SJSA1 (cell line): Measurements from ENCODE around the gene LTB4R. TPM values are rescaled to one million over a fixed set of nuclear protein-coding genes. Genes with fewer than 3 reads are reported as not detected.

Experiments used
- DNase-seq, 2 experiments: peaks; one replicate each; pipeline ENCODE4 v3.0.0-alpha.2; 2015 to 2020; ENCODE audit warnings: low spot score in 2 of 2, low read depth in 1 of 2
- H3K27ac ChIP-seq: fragments of 250-450 bp; sonication (Bioruptor Pico); 2 replicates; pipeline ENCODE4 v1.5.1; 2020; ENCODE audit warnings: mild to moderate bottlenecking, moderate library complexity
- H3K27me3 ChIP-seq: fragments of 250-450 bp; sonication (Bioruptor Pico); replicated peaks from 2 replicates; pipeline ENCODE4 v1.5.1; 2020; ENCODE audit warnings: mild to moderate bottlenecking, moderate library complexity
- H3K36me3 ChIP-seq: fragments of 250-450 bp; sonication (Bioruptor Pico); 2 replicates; pipeline ENCODE4 v1.5.1; 2020; ENCODE audit warnings: mild to moderate bottlenecking
- H3K4me1 ChIP-seq: fragments of 250-450 bp; sonication (Bioruptor Pico); replicated peaks from 2 replicates; pipeline ENCODE4 v1.6.1; 2021; ENCODE audit warnings: mild to moderate bottlenecking
- H3K4me3 ChIP-seq: fragments of 250-450 bp; sonication (Bioruptor Pico); 2 replicates; pipeline ENCODE4 v1.5.1; 2020; ENCODE audit warnings: mild to moderate bottlenecking
- H3K9me3 ChIP-seq: fragments of 250-450 bp; sonication (Bioruptor Pico); replicated peaks from 2 replicates; pipeline ENCODE4 v1.5.1; 2020; ENCODE audit warnings: mild to moderate bottlenecking
- total RNA-seq: library from RNA; depleted of rRNA; stranded (reverse); fragments of >200 nt; shearing (Covaris generic); gene quantifications from 2 replicates; pipeline ENCODE4 v1.2.3, GENCODE V29; 2014; rRNA removed

The LTB4R gene, protein sequence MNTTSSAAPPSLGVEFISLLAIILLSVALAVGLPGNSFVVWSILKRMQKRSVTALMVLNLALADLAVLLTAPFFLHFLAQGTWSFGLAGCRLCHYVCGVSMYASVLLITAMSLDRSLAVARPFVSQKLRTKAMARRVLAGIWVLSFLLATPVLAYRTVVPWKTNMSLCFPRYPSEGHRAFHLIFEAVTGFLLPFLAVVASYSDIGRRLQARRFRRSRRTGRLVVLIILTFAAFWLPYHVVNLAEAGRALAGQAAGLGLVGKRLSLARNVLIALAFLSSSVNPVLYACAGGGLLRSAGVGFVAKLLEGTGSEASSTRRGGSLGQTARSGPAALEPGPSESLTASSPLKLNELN
- 0.81 and 2.1 TPM in 2 replicates for total RNA-seq

DNA sequence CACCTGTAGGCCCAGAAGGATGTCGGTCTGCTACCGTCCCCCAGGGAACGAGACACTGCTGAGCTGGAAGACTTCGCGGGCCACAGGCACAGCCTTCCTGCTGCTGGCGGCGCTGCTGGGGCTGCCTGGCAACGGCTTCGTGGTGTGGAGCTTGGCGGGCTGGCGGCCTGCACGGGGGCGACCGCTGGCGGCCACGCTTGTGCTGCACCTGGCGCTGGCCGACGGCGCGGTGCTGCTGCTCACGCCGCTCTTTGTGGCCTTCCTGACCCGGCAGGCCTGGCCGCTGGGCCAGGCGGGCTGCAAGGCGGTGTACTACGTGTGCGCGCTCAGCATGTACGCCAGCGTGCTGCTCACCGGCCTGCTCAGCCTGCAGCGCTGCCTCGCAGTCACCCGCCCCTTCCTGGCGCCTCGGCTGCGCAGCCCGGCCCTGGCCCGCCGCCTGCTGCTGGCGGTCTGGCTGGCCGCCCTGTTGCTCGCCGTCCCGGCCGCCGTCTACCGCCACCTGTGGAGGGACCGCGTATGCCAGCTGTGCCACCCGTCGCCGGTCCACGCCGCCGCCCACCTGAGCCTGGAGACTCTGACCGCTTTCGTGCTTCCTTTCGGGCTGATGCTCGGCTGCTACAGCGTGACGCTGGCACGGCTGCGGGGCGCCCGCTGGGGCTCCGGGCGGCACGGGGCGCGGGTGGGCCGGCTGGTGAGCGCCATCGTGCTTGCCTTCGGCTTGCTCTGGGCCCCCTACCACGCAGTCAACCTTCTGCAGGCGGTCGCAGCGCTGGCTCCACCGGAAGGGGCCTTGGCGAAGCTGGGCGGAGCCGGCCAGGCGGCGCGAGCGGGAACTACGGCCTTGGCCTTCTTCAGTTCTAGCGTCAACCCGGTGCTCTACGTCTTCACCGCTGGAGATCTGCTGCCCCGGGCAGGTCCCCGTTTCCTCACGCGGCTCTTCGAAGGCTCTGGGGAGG lies at the start of gene LTB4R:
TSS of gene LTB4R (plus strand) at position 857 of the 959 bp plus-strand sequence. CDS start 4,150 bp downstream, outside the sequence.
- Histone ChIP-seq H3K27ac (no peak within 1 kb of the TSS), H3K4me3 (no peak within 1 kb of the TSS), H3K4me1 (no peaks in the 10 kb centered on the region; the same call in 1 of the 2 replicates), H3K36me3 (peaks cover 25% of the 10 kb centered on the region), H3K27me3 (no peaks in the 10 kb centered on the region), H3K9me3 (no peaks in the 10 kb centered on the region)
- no peak for DNase-seq

DNA sequence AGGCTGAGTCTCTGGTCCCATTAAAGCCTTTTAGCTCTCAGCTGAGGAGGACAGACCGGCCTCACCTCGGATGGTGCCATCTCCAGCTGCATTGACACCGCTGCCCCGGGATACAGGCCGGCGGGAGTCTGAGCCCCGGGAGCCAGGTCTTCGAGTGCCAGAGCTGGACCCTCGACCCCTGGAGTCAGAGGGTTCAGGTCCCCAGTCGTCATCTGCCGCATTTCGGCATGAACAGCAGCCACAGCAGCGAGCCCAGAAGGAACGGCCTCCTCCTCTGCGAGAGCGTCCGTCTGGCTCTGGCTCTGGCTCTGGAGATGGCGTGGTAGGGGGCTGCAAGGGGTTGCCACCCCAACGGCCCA lies 49.4 kb upstream of the LTB4R start:
- Histone ChIP-seq H3K4me1 (peaks cover 8% of the 10 kb centered on the region), H3K9me3 (no peaks in the 10 kb centered on the region), H3K27ac (no peak overlapping the region), H3K4me3 (no peak overlapping the region), H3K36me3 (no peaks in the 10 kb centered on the region), H3K27me3 (no peaks in the 10 kb centered on the region)
- DNase-seq: no peak

DNA sequence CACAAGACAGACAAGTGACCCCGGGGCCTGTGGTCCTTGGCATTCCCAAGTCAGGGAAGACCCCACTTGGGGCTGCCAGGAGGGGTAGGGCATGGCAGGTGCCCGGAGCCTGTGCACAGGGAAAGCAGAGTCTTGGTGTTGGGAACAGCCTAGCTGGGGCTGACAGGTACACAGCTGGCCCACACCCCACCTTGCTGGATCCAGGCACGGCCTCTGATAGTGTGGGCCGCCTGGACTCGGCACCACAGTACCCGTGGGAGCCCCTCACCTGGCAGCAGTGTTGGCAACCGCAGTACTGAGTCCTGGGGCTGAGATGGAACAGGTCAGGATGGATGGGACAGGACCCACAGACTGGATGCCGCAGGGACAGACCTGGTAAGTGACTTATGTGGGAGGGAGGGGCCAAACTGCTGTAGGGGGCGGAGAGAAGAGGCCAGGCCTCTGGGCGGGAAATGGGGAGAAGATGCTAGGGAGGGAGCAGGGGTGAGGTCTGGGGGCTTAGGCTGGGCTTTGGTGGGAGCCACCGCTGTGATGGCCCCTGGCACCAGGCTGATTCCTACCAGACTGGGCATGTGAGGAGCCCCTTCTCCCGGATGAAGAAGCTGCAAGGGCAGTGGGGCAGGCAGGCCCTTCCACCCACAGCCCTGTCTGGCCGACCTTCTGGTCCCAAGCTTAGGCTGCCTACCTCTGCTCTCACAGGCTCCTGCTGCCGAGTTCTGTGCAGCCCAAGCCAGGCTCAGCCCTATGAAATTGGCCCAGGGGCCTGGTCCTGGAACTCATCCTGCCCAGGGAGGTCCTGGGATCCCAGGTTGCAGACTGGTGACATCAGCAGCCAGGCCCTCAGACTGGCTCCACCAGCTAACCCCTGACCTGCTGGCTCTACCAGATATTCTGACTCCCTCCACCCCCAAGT lies 48.2 kb upstream of the LTB4R start, which contains the start of gene TGM1:
TSS of gene TGM1 (minus strand) at position 357 of the 913 bp plus-strand sequence. CDS start 825 bp downstream, outside the sequence.
- Histone ChIP-seq H3K36me3 (no peaks in the 10 kb centered on the region), H3K27ac (no peak within 1 kb of the TSS), H3K4me3 (no peak within 1 kb of the TSS), H3K27me3 (no peaks in the 10 kb centered on the region), H3K9me3 (no peaks in the 10 kb centered on the region), H3K4me1 (peaks cover 8% of the 10 kb centered on the region)
- DNase-seq: no peak

DNA sequence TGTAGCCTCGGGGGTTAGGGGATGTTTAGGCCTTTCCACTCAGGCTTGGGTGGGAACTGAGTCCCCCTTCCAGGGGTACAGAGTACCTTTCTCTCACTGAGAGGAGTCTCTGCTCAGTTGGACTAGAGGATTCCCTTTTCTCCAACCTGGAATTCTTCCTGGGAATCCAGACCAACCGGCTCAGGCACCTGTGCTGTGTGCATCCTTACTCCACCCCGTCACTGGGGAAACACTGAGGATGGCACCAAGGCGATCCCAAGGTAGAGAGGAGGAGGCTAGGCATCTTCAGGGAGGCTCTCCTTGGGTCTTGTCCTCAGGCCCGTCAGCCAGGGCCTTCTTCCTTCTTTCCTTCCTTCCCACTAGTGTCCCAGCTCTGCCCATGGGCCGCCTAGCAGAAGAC lies 47.5 kb upstream of the LTB4R start:
- DNase-seq: no peak
- H3K9me3 ChIP-seq: no peaks in the 10 kb centered on the region
- H3K36me3 ChIP-seq: no peaks in the 10 kb centered on the region
- H3K4me1 ChIP-seq: peaks cover 7% of the 10 kb centered on the region
- H3K27me3 ChIP-seq: no peaks in the 10 kb centered on the region
- no peak overlapping the region for H3K27ac ChIP-seq
- H3K4me3 ChIP-seq: no peak overlapping the region

DNA sequence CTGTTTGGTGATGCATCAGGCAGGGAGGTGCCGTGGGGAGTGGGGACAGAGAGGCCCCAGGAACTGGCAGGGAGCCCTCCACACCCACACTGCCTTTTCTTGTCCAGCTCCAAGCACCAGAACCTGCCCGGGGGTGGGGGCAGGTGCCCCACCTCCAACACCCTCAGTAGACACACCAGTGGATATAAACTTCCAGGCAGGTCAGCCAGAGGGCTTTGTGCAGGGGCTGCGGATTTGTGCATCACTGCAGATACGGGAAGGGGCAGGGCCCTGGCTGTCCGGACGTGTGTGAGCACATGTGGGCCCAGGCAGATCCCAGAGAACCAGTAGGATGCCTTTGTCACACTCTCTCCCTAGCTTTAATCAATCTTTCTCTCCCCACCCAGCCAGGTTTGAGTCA lies 47.0 kb upstream of the LTB4R start:
- Histone ChIP-seq H3K27ac (no peak overlapping the region), H3K9me3 (no peaks in the 10 kb centered on the region), H3K27me3 (no peaks in the 10 kb centered on the region), H3K4me1 (peaks cover 3% of the 10 kb centered on the region), H3K4me3 (no peak overlapping the region), H3K36me3 (no peaks in the 10 kb centered on the region)
- DNase-seq: no peak

DNA sequence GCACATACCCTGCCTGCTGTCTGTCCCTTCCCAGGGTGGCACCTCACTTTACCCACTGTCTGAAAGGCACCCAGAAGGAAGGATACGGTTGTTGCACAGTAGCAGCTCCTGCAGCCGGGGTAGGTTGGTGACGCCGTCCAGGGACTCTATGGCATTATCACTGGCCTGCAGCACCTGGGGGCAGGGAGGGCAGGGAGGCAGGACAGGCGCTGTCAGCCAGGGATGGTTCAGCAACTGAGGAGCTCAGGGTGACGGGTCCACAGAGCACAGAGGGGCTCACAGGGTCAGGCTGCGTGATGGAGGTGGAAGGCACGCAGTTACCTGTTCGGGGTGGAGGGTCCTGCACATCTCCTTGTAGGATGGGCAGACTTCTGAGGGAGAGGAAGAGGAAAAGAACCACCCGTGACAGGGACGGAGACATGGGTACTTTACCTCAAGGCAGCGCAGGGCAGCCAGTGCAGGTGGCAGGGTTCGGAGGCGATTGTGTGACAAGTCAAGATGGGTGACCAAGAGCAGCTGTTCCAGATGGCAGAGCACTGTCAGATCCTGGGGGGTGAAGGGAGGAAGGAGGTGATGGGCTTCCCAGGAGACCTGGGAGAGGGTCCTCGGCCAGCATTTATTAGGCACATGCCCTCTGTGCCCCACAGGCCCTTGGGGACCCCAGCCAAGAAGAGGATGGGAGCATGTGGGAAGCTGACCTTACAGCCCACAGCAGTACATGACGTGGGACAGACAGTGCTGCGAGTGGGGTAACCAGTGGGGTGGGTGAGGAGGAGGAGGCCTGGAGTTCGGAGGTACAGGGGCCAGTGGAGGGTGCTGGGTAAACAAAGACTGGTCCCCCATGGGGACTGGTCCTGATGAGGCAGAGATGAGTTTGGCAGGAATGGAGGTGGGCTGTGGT lies 44.7 kb upstream of the LTB4R start:
- Histone ChIP-seq H3K4me3 (no peak overlapping the region), H3K9me3 (no peaks in the 10 kb centered on the region), H3K27ac (no peak overlapping the region), H3K4me1 (peaks cover 7% of the 10 kb centered on the region), H3K36me3 (peaks cover 3% of the 10 kb centered on the region; the same call in 1 of the 2 replicates), H3K27me3 (no peaks in the 10 kb centered on the region)
- DNase-seq: no peak

DNA sequence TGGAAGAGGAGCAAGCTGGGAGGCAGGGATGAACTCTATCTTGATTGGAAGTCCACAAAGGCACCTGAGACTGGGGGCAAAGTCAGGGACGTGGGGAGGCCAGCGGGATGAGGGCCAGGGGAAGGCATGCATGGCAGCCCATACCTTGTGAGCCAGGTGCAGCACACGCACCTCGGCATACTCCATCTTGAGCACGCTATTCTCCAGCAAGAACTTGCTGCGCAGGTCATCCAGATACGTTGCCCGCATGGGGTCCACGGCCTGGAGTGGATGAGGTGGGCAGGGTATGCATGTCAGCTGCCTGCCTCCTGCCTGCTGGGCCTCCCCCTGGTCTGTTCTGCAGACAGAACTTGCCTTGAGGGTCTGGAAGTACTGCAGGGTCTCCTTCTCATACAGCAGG lies 43.8 kb upstream of the LTB4R start:
- Histone ChIP-seq H3K4me3 (no peak overlapping the region), H3K4me1 (peaks cover 10% of the 10 kb centered on the region), H3K27ac (no peak overlapping the region), H3K9me3 (no peaks in the 10 kb centered on the region), H3K36me3 (peaks cover 3% of the 10 kb centered on the region; the same call in 1 of the 2 replicates), H3K27me3 (no peaks in the 10 kb centered on the region)
- DNase-seq: no peak

DNA sequence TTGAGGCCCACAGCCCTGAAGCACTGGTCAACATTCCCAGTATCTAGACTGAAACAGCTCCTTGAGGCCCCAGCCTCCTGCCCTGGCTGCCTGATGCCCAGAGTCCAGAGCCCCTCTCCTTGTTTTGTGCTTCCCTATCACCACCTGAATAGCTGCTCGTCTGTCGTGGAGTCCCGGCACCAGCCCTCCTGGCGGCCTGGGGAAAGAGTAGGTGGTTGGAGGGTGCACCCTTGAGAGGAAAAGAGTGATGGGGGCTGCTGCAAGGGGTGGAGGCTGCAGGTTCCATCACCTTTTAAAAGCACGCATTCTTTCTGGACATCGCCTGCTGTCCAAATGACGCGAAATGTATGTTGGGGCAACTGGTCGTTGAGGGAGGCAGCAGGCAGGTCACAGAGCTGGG lies 43.1 kb upstream of the LTB4R start:
- Histone ChIP-seq H3K27ac (no peak overlapping the region), H3K9me3 (no peaks in the 10 kb centered on the region), H3K4me1 (peaks cover 10% of the 10 kb centered on the region), H3K36me3 (peaks cover 3% of the 10 kb centered on the region; the same call in 1 of the 2 replicates), H3K27me3 (no peaks in the 10 kb centered on the region), H3K4me3 (no peak overlapping the region)
- DNase-seq: no peak

DNA sequence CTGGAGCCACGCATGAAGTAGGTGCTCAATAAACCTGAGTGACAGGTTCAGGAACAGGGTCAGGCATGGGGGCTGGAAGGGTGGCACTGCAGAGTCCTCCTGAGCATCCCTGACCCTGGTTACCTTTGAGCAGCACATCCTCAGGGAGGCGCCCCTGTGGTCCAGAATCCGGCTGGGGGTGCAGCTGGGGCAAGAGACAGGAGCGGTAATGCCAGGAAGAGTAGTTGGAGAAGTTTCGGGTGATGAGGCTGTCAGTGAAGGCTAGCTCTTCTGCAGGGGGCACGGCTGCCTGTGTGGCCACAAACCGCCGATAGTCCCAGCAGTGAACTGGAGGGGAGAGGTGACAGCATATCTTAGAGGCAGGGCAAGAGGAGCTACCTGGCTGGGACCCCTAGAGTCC lies 41.9 kb upstream of the LTB4R start:
- no peak overlapping the region for H3K27ac ChIP-seq
- no peaks in the 10 kb centered on the region for H3K27me3 ChIP-seq
- peaks cover 10% of the 10 kb centered on the region for H3K4me1 ChIP-seq
- no peaks in the 10 kb centered on the region for H3K9me3 ChIP-seq
- H3K36me3 ChIP-seq: peaks cover 3% of the 10 kb centered on the region; the same call in 1 of the 2 replicates
- DNase-seq: no peak
- H3K4me3 ChIP-seq: no peak overlapping the region

DNA sequence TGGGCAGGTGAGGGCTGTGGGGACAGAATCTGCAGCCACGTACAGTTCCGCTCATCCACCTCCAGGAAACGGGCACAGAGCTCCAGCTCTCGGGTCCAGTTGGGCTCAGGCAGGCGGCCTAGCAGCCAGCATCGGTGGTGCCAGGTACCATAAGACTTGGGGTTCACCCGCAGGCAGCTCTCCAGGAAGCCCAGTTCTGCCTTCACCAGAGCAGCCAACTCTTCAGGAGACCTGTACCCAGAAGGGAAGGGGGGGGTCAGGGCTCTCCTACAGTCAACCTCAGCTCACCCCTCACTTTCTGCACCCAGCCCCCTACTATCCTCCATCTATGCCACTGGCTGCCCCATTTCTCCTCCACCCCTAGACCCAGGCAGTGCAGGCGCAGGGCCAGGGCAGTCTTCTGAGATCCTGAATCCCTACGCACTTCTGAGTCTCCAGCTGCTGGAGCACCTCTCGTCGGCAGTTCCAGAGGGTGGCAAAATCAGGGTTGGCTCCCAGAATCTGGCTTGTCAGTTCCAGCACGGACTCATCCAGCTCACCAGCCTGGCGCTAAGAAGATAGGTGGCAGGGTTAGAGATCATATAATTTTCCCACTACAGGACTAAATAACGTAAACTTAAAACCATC lies 41.3 kb upstream of the LTB4R start:
- Histone ChIP-seq H3K27ac (no peak overlapping the region), H3K9me3 (no peaks in the 10 kb centered on the region), H3K4me3 (no peak overlapping the region), H3K36me3 (peaks cover 3% of the 10 kb centered on the region; the same call in 1 of the 2 replicates), H3K27me3 (no peaks in the 10 kb centered on the region), H3K4me1 (peaks cover 10% of the 10 kb centered on the region)
- DNase-seq: no peak

DNA sequence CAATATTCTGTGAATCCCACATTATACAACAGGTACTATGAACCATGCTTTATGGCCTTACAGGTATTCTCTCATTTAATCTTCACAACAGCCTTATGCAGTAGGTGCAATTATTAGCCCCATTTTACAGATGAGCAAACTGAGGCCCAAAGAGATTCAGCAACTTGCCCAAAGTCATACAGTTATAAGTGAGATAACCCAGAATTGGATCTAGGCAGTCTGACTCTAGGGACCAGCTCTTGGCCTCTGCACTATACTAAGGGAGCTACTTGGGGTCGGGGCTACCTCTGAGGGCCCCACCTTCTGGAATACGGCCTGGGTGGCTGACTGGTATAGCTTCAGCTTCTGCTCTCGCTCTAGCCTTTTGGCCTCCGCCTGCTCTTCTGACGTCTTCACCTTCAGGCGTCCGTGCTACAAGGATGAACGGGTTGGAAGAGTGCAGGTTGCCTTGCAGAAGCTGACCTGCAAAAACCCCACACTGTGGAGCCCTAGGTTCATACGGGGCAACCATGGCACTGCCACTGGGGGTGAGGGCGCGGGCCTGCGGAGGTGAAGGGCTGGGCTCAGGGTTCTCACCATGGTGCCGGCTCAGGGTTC lies 40.7 kb upstream of the LTB4R start:
- no peak for DNase-seq
- Histone ChIP-seq H3K27ac (peak overlapping the region; percentile 92; the same call in 1 of the 2 replicates), H3K27me3 (no peaks in the 10 kb centered on the region), H3K9me3 (no peaks in the 10 kb centered on the region), H3K4me1 (peaks cover 10% of the 10 kb centered on the region), H3K36me3 (peaks cover 3% of the 10 kb centered on the region; the same call in 1 of the 2 replicates), H3K4me3 (peak overlapping the region; percentile 83)
